Lower leg skin (tissue), 4 donors: Measurements from ENCODE around the gene C1QTNF6. TPM values are rescaled to one million over a fixed set of nuclear protein-coding genes. Genes with fewer than 3 reads are reported as not detected.

Experiments used
- DNase-seq, 2 donors: peaks; one replicate each; pipeline ENCODE4 v3.0.0-alpha.2; 2019; ENCODE audit warnings: low spot score in 2 of 2
- H3K4me3 ChIP-seq: fragments of 200-600 bp; sonication (generic); 2 replicates; pipeline ENCODE4 v1.5.1; 2017; ENCODE audit warnings: mild to moderate bottlenecking, low read depth; ENCODE audit not compliant: poor library complexity, severe bottlenecking
- CTCF ChIP-seq, 3 donors: fragments of 450-650 bp; IDR thresholded peaks; one replicate each; pipeline ENCODE4 v1.5.1; 2016; ENCODE audit warnings: antibody characterized with exemption in 3 of 3, mild to moderate bottlenecking in 3 of 3, moderate library complexity in 2 of 3
- POLR2A ChIP-seq, 2 donors: fragments of 450-650 bp; IDR thresholded peaks; one replicate each; pipeline ENCODE4 v1.6.1; 2016 to 2017; ENCODE audit warnings: antibody characterized with exemption in 2 of 2, mild to moderate bottlenecking in 1 of 2, moderate library complexity in 1 of 2
- WGBS, 2 donors: methylation state at CpG; one replicate each; pipeline ENCODE4 v1.1.5; 2018; 5-methylcytosine and 5-hydroxymethylcytosine counted together
- intact Hi-C: fragments of 100-400 bp; cut with DNase I; formaldehyde crosslinking; loops from one replicate; pipeline ENCODE4 v1.15.0; 2023; ENCODE audit warnings: low total_unique reads
- total RNA-seq, 4 donors: library from RNA; depleted of rRNA; stranded (reverse); fragments of >200 nt; gene quantifications; one replicate each; pipeline ENCODE4 v1.1.0, GENCODE V29; 2016

The C1QTNF6 gene
- total RNA-seq, 4 donors from 2014 or later, result 0.81 to 8.9 (median 2.1) TPM

GRCh38 chr22:37213218-37213855, 25.3 kb upstream of the C1QTNF6 start:
- DNase-seq, result no peak
- WGBS, 2 donors, result 90 to 92% methylated on average over 16 to 18 of the region's 18 CpGs

GRCh38 chr22:37212174-37212906, 24.3 kb upstream of the C1QTNF6 start, which contains the start of gene SSTR3:
Gene SSTR3 (minus strand): TSS chr22:37212477. CDS start chr22:37207803, 4,674 bp downstream.
- no peak within 1 kb of the TSS for H3K4me3 ChIP-seq
- intact Hi-C loops, result no loop called here
- 19 to 22% methylated on average over 23 of the region's 23 CpGs for WGBS, 2 donors
- no peak for DNase-seq
- TF ChIP-seq POLR2A (IDR thresholded peaks at IDR 0.05) (no peak), CTCF (IDR thresholded peaks at IDR 0.05) (no peak)

More at GRCh38 chr22:37213218-37213855, 25.3 kb upstream of the C1QTNF6 start:
- no peak for TF ChIP-seq POLR2A (IDR thresholded peaks at IDR 0.05)
- TF ChIP-seq CTCF (IDR thresholded peaks at IDR 0.05), result no peak
- no peak overlapping the region for H3K4me3 ChIP-seq
- intact Hi-C loops, result no loop called here

- no peak for TF ChIP-seq CTCF (IDR thresholded peaks at IDR 0.05)
- no peak for TF ChIP-seq POLR2A (IDR thresholded peaks at IDR 0.05)
- WGBS, 2 donors, result 74 to 81% methylated on average over 6 of the region's 6 CpGs
- intact Hi-C loops, result no loop called here
- H3K4me3 ChIP-seq, result no peak overlapping the region
- DNase-seq, result no peak
Observed at GRCh38 chr22:37211866-37212173, 23.8 kb upstream of the C1QTNF6 start.

- intact Hi-C loops, result no loop called here
- DNase-seq, result no peak
- TF ChIP-seq POLR2A (IDR thresholded peaks at IDR 0.05) (no peak), CTCF (IDR thresholded peaks at IDR 0.05) (no peak)
- H3K4me3 ChIP-seq, result no peak overlapping the region
- 75 to 82% methylated on average over 24 of the region's 24 CpGs for WGBS, 2 donors
Observed at GRCh38 chr22:37211075-37211865, 23.2 kb upstream of the C1QTNF6 start.

- TF ChIP-seq POLR2A (IDR thresholded peaks at IDR 0.05), result no peak
- no peak for TF ChIP-seq CTCF (IDR thresholded peaks at IDR 0.05)
- WGBS, 2 donors, result 61 to 67% methylated on average over 13 to 15 of the region's 15 CpGs
- DNase-seq, result no peak
- intact Hi-C loops, result no loop called here
- H3K4me3 ChIP-seq, result no peak overlapping the region
Observed at GRCh38 chr22:37210041-37210803, 22.2 kb upstream of the C1QTNF6 start.
